ENCODE measurements around the gene TRIM49C. TPM values are rescaled to one million over a fixed set of nuclear protein-coding genes. Genes with fewer than 3 reads are reported as not detected.
"Not testable (repeated sequence)": the region's sequence is repeated elsewhere in the genome, so short reads cannot be mapped to it uniquely, and the experiment has no call there.

The TRIM49C gene
- not detected in 2 replicates for total RNA-seq (2014; rRNA removed; shearing (Covaris generic))

- not testable (repeated sequence) for DNase-seq (ENCODE audit: low spot score)
These were observed at the start of gene TRIM49C for GRCh38 chr11:90030806-90031205. Gene TRIM49C, plus strand, starts transcription at chr11:90031106. Its CDS starts 4,106 bp downstream, at chr11:90035212.

GRCh38 chr11:90024184-90024583, 6.7 kb upstream of the TRIM49C start:
- not testable (repeated sequence) for DNase-seq (ENCODE audit: low spot score)

GRCh38 chr11:90051591-90052209, 20.8 kb downstream of the TRIM49C start:
- not testable (repeated sequence) for DNase-seq (ENCODE audit: low spot score)

GRCh38 chr11:90052311-90052710, 21.4 kb downstream of the TRIM49C start:
- DNase-seq (ENCODE audit: low spot score), result not testable (repeated sequence)

- DNase-seq (ENCODE audit: low spot score), result not testable (repeated sequence)
These were observed 22.6 kb downstream of the TRIM49C start for GRCh38 chr11:90053545-90053944.

- DNase-seq (ENCODE audit: low spot score), result not testable (repeated sequence)
These were observed 54.7 kb downstream of the TRIM49C start, which contains the start of gene UBTFL1 for GRCh38 chr11:90085650-90086049. Gene UBTFL1, plus strand, starts transcription at chr11:90085950. Its CDS starts 0 bp downstream, at chr11:90085950.

- DNase-seq (ENCODE audit: low spot score), result not testable (repeated sequence)
These were observed 57.8 kb downstream of the TRIM49C start for GRCh38 chr11:90088731-90089130.

Small RNA genes within 50 kb of the gene (small RNA-seq; reads per million reads assigned to genes)
- gene AP000827.1, result not detected

Other genes starting within 250 kb of the TRIM49C start
- not detected in 2 replicates for gene TRIM49, start 222.5 kb upstream of the TRIM49C start, total RNA-seq (2014; rRNA removed; shearing (Covaris generic))
- gene TRIM64B, start 152.6 kb upstream of the TRIM49C start, total RNA-seq (2014; rRNA removed; shearing (Covaris generic)), result not detected in 2 replicates
- gene TRIM49D1, start 108.9 kb upstream of the TRIM49C start, total RNA-seq (2014; rRNA removed; shearing (Covaris generic)), result not detected in 2 replicates
- gene TRIM49D2, start 107.0 kb upstream of the TRIM49C start, total RNA-seq (2014; rRNA removed; shearing (Covaris generic)), result not detected in 2 replicates
- gene TRIM64, start 65.1 kb upstream of the TRIM49C start, total RNA-seq (2014; rRNA removed; shearing (Covaris generic)), result not detected in 2 replicates
- not detected in 2 replicates for gene UBTFL1, start 54.8 kb downstream of the TRIM49C start, total RNA-seq (2014; rRNA removed; shearing (Covaris generic))
- gene NAALAD2, start 103.6 kb downstream of the TRIM49C start, total RNA-seq (2014; rRNA removed; shearing (Covaris generic)), result not detected in 2 replicates
- gene CHORDC1, start 191.9 kb downstream of the TRIM49C start, total RNA-seq (2014; rRNA removed; shearing (Covaris generic)), result 18.6 and 25.6 TPM in 2 replicates